ENCODE results near the gene CBL.

DNA sequence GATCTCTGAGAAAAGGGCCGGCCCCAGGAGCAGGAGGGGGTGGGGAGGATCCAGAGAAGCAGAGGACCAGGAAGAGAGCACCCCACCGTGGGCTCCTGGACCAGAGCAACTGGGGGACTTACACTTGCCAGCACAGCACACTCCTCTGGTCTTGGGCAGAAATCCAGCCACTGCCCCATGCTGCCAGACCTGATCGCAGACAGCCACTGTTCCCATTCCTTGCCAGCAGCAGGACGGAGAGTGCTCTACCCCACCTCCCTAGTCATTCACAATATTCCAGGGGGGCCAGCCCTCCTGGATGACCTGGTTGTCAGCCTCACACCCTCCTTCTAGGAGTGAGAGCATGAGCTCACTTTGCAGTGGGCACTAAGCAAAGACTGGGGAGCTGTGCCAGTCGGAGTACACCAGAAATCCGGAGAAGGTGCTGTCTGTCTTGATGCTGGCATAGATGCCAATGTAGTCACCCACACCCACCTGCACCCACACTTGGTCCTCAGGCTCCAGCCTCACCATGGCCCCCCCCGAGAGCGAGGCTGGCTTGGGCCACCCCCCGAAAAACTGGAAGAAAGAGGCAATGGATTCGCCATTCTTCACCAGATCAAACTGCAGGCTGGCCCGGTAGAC is 132.9 kb downstream of the CBL start:
- TF ChIP-seq, protein P1, sequence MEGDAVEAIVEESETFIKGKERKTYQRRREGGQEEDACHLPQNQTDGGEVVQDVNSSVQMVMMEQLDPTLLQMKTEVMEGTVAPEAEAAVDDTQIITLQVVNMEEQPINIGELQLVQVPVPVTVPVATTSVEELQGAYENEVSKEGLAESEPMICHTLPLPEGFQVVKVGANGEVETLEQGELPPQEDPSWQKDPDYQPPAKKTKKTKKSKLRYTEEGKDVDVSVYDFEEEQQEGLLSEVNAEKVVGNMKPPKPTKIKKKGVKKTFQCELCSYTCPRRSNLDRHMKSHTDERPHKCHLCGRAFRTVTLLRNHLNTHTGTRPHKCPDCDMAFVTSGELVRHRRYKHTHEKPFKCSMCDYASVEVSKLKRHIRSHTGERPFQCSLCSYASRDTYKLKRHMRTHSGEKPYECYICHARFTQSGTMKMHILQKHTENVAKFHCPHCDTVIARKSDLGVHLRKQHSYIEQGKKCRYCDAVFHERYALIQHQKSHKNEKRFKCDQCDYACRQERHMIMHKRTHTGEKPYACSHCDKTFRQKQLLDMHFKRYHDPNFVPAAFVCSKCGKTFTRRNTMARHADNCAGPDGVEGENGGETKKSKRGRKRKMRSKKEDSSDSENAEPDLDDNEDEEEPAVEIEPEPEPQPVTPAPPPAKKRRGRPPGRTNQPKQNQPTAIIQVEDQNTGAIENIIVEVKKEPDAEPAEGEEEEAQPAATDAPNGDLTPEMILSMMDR (conservative IDR thresholded peaks at IDR 0.05 in 1 of 2, IDR thresholded peaks at IDR 0.05 in 1 of 2; ENCODE audit: extremely low read depth in 1 of 2, insufficient read depth in 1 of 2, low read depth in 1 of 2, low read length in 2 of 2): no peak
- no peak for TF ChIP-seq EZH2 (IDR thresholded peaks at IDR 0.05; ENCODE audit: borderline replicate concordance, low read length)
